ENCODE results near the gene PKN2. TPM values are rescaled to one million over a fixed set of nuclear protein-coding genes. Genes with fewer than 3 reads are reported as not detected.
"Not testable (repeated sequence)": the region's sequence is repeated elsewhere in the genome, so short reads cannot be mapped to it uniquely, and the experiment has no call there.

The PKN2 gene
- total RNA-seq, 2 donors from 2014 or later, result 19.8 to 22.1 TPM

DNA sequence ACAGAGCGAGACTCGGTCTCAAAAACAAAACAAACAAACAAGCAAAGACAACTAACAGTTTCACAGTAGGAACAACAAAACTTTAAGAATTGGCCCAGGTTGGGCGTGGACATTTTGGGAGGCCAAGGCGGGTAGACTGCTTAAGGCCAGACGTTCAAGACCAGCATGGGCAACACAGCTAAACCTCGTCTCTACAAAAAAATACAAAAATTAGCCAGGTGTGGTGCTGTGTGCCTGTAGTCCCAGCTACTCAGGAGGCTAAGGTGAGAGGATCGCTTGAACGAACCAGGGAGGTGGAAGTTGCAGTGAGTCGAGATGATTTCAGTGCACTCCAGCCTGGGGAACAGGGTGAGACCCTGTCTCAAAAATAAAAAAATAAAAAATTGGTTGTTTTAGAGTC lies 193.8 kb downstream of the PKN2 start:
- TF ChIP-seq, protein P1, sequence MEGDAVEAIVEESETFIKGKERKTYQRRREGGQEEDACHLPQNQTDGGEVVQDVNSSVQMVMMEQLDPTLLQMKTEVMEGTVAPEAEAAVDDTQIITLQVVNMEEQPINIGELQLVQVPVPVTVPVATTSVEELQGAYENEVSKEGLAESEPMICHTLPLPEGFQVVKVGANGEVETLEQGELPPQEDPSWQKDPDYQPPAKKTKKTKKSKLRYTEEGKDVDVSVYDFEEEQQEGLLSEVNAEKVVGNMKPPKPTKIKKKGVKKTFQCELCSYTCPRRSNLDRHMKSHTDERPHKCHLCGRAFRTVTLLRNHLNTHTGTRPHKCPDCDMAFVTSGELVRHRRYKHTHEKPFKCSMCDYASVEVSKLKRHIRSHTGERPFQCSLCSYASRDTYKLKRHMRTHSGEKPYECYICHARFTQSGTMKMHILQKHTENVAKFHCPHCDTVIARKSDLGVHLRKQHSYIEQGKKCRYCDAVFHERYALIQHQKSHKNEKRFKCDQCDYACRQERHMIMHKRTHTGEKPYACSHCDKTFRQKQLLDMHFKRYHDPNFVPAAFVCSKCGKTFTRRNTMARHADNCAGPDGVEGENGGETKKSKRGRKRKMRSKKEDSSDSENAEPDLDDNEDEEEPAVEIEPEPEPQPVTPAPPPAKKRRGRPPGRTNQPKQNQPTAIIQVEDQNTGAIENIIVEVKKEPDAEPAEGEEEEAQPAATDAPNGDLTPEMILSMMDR (IDR thresholded peaks at IDR 0.05), result no peak
- no peak for TF ChIP-seq POLR2A (IDR thresholded peaks at IDR 0.05)
- no peak for ATAC-seq
- H3K4me3 ChIP-seq, result no peak overlapping the region
- no peak for DNase-seq
- peaks cover 0 to 3% of the 10 kb centered on the region in 2 donors for H3K36me3 ChIP-seq (replicated peaks in 1 of 2; ENCODE audit: insufficient read depth in 1 of 2, low read depth in 2 of 2)
- intact Hi-C loops (cut with DNase I), result loop anchor here (10.0 kb wide), 1 partner anchor 223 kb away; no protein-coding TSS in a partner anchor
- peak overlapping the region in 2 of 4 donors; percentile 30 to 38 for H3K27ac ChIP-seq
- H3K9me3 ChIP-seq, result no peaks in the 10 kb centered on the region
- peaks cover 33% of the 10 kb centered on the region for H3K4me1 ChIP-seq
- H3K27me3 ChIP-seq, result no peaks in the 10 kb centered on the region
- WGBS, 2 donors, result 50 to 55% methylated on average over 9 of the region's 9 CpGs

DNA sequence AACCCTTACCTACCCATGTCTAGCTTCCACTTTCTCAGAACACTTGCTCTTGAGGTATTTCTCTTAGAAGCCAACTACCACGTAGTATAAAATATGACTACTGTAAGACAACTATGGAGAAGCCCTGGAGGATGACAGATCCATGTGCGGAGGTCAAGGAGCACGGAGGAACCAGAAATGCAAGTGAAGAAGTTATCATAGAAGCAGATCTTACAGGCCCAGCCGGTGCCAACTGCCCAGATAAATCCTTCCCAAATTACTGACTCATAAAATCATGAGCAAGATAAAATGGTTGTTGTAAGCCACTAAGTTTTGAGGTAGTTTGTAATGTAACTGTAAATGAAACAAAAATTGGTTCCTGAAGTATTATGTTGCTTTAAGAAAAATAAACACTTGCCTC lies 194.7 kb downstream of the PKN2 start:
- H3K4me3 ChIP-seq, result no peak overlapping the region
- H3K27ac ChIP-seq, result peak overlapping the region in 3 of 4 donors; percentile 2 to 44 (median 28)
- H3K4me1 ChIP-seq, result peaks cover 37% of the 10 kb centered on the region
- H3K36me3 ChIP-seq (replicated peaks in 1 of 2; ENCODE audit: insufficient read depth in 1 of 2, low read depth in 2 of 2), result peaks cover 0 to 3% of the 10 kb centered on the region in 2 donors
- H3K27me3 ChIP-seq, result no peaks in the 10 kb centered on the region
- no peak for DNase-seq
- WGBS, 2 donors, result 34 to 43% methylated on average over 4 of the region's 4 CpGs
- ATAC-seq, result no peak
- TF ChIP-seq, protein P1 (IDR thresholded peaks at IDR 0.05), result no peak
- TF ChIP-seq POLR2A (IDR thresholded peaks at IDR 0.05), result no peak
- intact Hi-C loops (cut with DNase I), result loop anchor here (10.0 kb wide), 1 partner anchor 224 kb away; no protein-coding TSS in a partner anchor
- H3K9me3 ChIP-seq, result no peaks in the 10 kb centered on the region

DNA sequence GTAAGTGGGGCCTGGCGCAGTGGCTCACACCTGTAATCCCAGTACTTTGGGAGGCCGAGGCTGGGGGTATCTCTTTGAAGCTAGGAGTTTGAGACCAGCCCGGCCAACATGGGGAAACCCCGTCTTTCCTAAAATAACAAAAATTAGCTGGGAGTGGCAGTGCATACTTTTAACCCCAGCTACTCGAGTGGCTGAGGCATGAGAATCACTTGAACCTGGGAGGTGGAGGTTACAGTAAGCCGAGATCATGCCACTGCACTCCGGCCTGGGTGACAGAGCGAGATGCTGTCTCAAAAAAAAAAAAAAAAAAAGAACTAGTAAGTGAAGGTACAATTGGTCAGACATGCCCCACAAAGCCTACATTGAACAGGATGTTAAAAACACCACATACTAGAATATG lies 196.6 kb downstream of the PKN2 start:
- 75 to 77% methylated on average over 8 of the region's 8 CpGs for WGBS, 2 donors
- H3K4me3 ChIP-seq; H3K27ac ChIP-seq; DNase-seq; ATAC-seq; intact Hi-C loops (cut with DNase I); H3K9me3 ChIP-seq; H3K27me3 ChIP-seq: not testable (repeated sequence)
- Histone ChIP-seq H3K4me1 (peaks cover 40% of the 10 kb centered on the region), H3K36me3 (replicated peaks in 1 of 2; ENCODE audit: insufficient read depth in 1 of 2, low read depth in 2 of 2) (peaks cover 0 to 10% of the 10 kb centered on the region in 2 donors)

DNA sequence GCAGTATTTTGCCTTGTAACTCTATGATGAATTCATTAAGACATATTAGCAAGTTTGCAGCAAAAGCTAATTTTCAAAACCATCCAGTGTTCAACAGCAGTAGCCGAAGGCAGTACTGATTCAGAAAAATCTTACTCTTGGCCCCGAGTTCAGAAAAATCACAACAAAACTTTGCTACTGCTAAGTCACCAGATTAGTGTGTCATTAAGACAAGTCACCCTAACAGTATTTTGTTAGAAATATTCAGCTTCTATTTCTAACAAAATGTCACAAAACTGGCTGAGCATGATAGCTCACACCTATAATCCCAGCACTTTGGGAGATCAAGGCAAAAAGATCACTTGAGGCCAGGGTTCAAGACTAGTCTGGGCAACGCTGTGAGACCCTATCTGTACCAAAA lies 199.1 kb downstream of the PKN2 start:
- no peak for DNase-seq
- H3K9me3 ChIP-seq, result no peaks in the 10 kb centered on the region
- H3K27ac ChIP-seq, result no peak overlapping the region
- ATAC-seq, result no peak
- 58 to 64% methylated on average over 3 of the region's 3 CpGs for WGBS, 2 donors
- TF ChIP-seq, protein P1 (IDR thresholded peaks at IDR 0.05), result no peak
- TF ChIP-seq POLR2A (IDR thresholded peaks at IDR 0.05), result no peak
- intact Hi-C loops (cut with DNase I), result no loop called here
- H3K36me3 ChIP-seq (replicated peaks in 1 of 2; ENCODE audit: insufficient read depth in 1 of 2, low read depth in 2 of 2), result peaks cover 0 to 15% of the 10 kb centered on the region in 2 donors
- peaks cover 28% of the 10 kb centered on the region for H3K4me1 ChIP-seq
- no peak overlapping the region for H3K4me3 ChIP-seq
- H3K27me3 ChIP-seq, result no peaks in the 10 kb centered on the region

Small RNA genes within 50 kb of the gene (small RNA-seq; reads per million reads assigned to genes)
- gene RNU6-125P, result not detected

Other genes with a start within 250 kb of the PKN2 start
- gene GTF2B, start 207.3 kb downstream of the PKN2 start, total RNA-seq, result 10 to 100 TPM in 1 of 2 donors, 1 to 10 TPM in 1; 5.9 to 16.9 TPM

Data from body of pancreas (tissue), 4 donors.